Embryonic facial prominence (tissue), 1 donor: Measurements from ENCODE around the gene CASP7.
"Not testable (repeated sequence)": the region's sequence is repeated elsewhere in the genome, so short reads cannot be mapped to it uniquely, and the experiment has no call there.

Source experiments
- DNase-seq: peaks from one replicate; pipeline ENCODE4 v3.0.0-alpha.2; 2016; ENCODE audit errors: extremely low spot score

The CASP7 gene

DNA sequence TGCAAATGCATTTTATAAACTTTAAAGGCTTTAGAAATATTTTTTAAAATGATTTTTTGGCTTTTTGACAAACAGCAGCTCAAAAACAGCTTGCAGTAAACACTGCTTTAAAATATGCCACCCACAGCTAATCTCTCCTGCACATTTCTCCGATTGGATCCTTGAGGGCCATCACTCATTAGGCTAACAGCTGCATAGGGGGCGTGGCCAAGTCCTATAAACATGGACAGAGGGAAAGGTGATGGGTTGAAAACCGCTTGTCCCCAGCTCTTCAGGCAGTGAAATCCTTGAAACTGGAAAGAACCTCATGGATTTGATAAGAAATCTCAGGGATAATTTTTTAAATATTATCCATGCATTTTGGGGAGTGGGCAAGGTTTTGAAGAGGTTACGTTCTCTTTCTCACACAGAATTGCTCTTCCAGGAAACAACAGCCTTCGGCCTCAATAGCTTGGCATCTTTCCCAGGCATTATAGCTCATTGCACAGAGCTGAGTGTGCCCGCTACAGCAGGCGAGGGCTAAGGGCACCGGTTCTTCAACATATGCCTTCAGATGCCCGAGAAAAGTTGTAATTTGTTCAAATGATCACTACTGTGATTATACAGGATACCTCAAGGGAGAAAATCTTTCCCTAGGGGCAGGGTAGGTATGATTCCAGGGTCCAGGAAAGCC is 73.4 kb downstream of the CASP7 start:
- no peak for DNase-seq

DNA sequence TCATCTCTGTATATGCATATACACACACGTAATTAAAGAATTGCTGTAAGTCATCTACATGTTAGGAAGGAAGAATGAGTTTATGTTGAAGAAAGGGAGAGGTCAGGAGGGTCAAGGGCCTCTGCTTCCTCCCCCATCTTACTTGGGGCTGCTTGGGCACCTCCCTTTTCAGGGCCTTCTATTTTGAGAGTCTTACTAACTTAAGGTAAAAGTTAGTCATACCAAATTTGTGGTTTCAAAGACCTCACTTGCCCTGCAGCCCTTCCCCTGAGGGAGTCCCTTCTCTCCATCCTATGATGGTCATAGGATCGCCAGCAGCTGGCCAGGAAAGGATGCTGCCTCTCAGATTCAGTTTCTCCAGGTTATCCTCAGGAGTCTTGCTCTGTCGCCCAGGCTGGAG is 74.4 kb downstream of the CASP7 start:
- no peak for DNase-seq

DNA sequence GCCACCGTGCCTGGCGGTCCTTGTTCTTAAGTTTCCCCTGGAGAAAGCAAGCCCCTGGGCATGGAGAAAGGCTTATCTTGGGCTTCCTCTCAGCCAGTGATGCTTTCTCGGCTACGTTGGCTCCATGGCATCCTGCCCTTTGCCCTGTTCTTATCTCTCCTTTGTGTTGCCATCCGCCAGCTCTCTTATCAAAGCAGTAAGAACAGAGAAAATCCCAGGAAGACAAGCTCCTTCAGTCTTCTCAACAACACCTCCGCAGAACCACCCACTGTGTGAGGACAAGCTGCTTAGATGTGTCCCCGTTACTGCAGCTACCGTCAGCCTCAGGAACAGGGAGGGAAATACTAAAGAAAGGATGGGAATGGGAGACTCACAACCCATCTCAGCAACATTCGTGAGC is 75.1 kb downstream of the CASP7 start:
- DNase-seq, result no peak

DNA sequence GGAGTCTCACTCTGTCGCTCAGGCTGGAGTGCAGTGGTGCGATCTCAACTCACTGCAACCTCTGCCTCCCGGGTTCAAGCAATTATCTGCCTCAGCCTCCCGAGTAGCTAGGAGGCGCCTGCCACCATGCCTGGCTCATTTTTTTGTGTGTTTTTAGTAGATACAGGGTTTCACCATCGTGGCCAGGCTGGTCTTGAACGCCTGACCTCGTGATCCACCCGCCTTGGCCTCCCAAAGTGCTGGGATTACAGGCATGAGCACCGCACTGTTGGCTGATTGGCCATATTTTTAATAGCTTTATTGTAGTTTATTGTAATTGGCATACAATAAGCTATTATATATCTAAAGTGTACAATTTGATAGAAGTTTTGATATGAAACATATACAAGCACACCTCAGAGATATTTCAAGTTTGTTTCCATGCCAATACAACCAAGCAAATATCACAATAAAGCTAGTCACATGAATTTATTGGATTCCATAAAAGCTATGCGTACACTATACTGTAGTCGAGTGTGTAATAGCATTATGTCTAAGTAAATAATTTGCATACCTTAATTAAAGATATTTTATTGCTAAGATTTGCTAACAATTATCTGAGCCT is 77.3 kb downstream of the CASP7 start:
- DNase-seq, result no peak

DNA sequence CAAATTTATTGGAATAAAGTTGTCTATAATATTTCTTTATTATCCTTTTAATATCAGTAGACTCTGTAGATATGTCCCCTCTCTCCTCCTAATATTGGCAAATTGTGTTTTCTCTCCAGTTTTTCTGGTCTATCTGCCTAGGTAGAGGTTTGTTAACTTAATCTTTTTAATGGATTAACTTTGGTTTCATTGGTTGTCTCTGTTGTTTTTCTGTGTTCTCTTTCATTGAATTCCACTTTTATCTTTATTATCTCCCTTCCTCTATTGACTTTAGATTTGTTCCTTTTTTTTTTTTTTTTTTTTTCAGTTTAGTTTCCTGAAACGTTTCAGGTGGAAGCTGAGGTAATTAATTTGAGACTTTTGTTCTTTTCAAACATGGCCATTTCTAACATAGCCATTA is 82.4 kb downstream of the CASP7 start:
- no peak for DNase-seq

DNA sequence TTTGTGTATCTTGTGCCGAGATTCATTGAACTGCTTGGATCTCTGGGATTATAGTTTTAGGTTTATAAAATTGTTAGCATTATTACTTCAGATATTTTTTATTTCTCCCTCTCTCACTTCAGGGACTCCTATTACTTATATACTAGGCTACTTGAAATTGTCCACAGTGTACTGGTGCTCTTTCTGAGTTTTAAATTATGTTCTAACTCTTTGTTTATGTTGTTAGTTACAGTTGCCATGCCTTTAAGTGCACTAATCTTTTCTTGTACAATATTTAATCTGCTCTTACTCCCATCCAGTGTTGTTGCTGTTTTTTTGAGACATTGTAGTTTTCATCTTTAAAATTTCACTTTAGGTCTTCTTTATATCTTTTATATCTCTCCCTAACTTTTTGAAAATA is 84.9 kb downstream of the CASP7 start:
- DNase-seq, result no peak

DNA sequence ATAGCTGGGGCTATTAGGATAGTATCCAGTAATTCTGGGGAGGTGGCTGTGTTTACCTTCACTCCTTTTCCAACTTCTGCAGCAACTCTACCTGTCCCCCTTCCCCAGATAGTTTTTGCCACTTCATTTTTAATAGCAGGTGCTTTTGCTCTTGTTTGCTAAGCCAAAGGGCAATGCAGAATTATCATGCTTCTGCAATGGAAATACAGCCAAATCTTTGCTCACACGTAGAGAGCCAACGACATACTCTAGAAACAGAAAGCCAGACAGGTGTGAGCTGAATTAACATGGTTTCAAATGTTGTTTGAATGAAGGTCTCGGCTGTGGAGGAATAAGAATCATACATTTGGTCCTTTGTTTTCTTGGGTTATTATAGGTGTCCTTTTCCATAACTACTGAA is 86.2 kb downstream of the CASP7 start:
- no peak for DNase-seq

DNA sequence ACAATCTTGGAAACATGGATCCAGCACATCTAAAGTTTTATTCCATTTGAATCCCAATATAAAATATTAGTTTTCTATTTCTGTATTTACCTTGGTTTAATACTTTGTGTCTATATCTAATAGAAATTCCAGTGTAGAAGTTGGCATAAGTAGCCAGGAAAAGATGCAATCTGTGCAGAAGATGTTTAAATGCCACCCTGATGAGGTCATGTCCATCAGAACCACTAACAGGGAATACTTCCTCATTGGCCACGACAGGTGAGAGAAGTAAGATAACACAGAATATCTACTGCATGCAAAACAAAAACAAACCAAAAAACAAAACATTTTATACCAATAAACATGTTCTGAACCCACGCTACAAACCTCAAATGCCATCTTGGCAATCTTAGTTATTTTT is 87.5 kb downstream of the CASP7 start:
- no peak for DNase-seq

DNA sequence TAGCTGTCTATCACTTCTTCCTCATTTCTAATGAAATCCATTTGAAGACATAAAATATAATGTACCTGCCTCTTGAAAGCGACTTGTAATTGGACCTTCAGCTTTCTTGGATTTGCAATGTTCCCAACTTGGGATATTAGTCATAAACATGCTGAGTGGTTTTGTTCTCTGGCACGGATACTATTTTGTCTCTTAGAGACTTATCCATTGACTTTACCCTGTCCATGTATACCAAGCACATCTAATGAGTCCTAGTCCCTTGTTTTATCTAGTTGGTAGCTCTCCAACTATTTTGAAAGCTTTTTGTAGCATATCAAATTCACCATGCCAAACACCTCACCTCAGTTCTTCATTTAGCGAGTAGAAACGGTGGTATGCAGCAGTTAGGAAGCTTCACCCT is 90.6 kb downstream of the CASP7 start:
- no peak for DNase-seq

DNA sequence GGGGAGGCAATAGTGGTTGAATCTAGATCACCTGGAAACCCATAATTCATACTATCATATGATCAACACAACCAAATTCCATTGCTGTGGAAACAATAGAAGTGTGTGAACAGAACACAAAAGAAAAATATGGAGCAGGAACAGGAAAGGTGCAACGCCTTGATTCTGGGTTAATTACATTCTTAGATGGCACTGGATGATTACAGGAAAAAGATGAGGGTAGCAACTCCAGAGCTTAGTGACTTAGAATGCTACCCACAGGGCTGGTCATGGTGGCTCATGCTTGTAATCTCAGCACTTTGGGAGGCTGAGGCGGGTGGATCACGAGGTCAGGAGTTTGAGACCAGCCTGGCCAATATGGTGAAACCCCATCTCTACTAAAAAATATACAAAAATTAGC is 91.4 kb downstream of the CASP7 start:
- not testable (repeated sequence) for DNase-seq

DNA sequence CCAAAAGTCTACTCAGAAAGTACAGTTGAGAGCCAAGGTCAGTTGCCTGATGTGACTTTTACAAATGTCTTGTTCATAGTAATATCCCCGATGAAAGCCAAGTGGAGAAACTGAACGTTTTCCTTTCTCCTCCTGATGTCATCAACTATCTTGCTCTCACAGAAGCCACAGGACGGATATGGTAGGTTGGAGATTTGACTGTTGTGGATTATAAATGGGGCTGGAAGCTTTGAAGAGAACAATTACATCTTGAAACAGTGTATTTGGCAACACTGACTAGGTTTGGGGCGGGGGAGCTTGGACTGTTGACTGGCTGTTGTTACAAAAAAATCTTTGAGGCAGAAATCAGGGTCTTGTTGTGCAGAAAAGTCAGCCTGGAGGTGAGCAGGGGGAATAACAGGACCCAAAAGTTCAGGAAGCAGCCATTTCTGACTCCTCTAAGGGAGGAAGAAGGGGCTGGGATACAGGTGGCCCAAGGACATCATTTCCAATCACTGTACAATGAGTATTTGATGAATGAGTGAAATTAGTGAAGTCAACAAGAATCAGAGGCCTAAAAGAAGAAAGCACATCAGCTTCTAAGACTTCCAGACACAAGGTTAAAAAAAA is 96.1 kb downstream of the CASP7 start:
- DNase-seq, result no peak

DNA sequence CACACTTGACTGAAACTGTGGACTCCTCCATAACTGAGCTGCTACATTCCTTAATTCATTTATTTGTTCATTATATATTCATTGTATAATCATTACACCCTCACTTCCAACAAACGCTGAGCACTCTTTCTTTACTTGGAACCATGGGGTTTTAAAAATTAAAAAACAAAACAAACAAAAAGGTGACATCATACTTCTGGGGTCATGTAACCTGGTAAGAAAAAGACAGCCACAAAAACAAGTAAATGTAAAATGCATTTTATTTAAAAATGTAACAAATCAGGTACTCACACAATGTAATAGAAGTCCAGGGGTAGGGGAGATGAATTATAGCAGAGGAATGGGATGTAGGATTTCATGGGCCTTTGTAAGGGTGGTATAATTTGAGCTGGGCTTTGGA is 96.8 kb downstream of the CASP7 start:
- DNase-seq, result no peak
